ENCODE data around the gene HAND1.

The HAND1 gene

DNA sequence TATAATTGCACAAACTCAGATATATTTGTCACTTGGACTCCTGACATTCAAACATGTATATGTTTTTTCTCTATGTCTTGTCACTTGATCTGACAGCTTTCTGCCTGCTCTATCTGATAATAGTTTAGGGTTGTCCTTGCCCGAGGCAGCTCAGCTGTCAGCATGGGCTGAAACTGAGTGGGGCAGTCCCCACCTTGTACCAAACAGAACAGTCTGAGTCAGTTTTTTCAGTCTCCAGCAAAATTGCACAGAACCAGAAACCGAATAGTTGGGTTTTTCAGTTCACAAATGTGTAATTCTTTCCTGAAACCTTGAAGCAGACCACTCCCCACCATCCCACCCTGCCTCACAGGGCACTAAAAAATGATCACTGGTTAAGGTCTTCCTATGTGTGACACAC, 9.5 kb upstream of the HAND1 start:
- H3K4me1 ChIP-seq (ENCODE audit: control insufficient read depth, insufficient read depth, low read length), result peaks cover 2% of the 10 kb centered on the region; the same call in 1 of the 2 replicates
- peaks cover 51% of the 10 kb centered on the region for H3K27me3 ChIP-seq (ENCODE audit: control insufficient read depth, insufficient read depth, low read length)
- no peaks in the 10 kb centered on the region for H3K36me3 ChIP-seq (ENCODE audit: control insufficient read depth, insufficient read depth, low read length)
- H3K9me3 ChIP-seq (ENCODE audit: control insufficient read depth, insufficient read depth, low read length), result no peaks in the 10 kb centered on the region
- no peak overlapping the region for H3K27ac ChIP-seq (ENCODE audit: low read length)
- DNase-seq (ENCODE audit: low read depth, low spot score), result no peak
- no CpG with 5 or more reads among the region's 2 CpGs for WGBS (ENCODE audit: insufficient coverage, insufficient read length)
- no peak overlapping the region for H3K4me3 ChIP-seq (ENCODE audit: low read length)

DNA sequence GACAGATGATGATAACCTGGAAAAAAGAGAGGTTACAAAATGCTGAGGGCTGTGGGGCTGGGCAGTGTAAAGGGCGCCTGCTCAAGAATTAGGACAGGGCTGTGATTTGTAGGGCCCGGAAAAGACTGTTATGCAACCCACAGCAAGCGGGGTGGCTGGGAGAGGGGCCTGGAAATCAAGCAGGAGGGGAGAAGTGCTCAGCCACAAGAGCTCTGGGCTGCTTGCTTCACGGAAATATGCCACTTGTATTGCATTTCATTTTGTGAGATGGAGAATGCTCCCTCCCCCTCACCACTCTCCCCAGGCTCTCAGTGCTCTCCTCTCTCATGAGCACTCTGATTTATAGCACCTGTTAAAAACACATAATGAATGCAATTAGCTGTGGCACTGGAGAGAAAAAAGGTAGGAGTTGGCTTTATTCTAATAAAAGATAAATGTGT, 8.4 kb upstream of the HAND1 start:
- Histone ChIP-seq H3K4me1 (ENCODE audit: control insufficient read depth, insufficient read depth, low read length) (peaks cover 3% of the 10 kb centered on the region), H3K9me3 (ENCODE audit: control insufficient read depth, insufficient read depth, low read length) (no peaks in the 10 kb centered on the region), H3K36me3 (ENCODE audit: control insufficient read depth, insufficient read depth, low read length) (no peaks in the 10 kb centered on the region), H3K27me3 (ENCODE audit: control insufficient read depth, insufficient read depth, low read length) (peaks cover 62% of the 10 kb centered on the region), H3K4me3 (ENCODE audit: low read length) (no peak overlapping the region), H3K27ac (ENCODE audit: low read length) (no peak overlapping the region)
- DNase-seq (ENCODE audit: low read depth, low spot score), result no peak
- no CpG with 5 or more reads among the region's 4 CpGs for WGBS (ENCODE audit: insufficient coverage, insufficient read length)

DNA sequence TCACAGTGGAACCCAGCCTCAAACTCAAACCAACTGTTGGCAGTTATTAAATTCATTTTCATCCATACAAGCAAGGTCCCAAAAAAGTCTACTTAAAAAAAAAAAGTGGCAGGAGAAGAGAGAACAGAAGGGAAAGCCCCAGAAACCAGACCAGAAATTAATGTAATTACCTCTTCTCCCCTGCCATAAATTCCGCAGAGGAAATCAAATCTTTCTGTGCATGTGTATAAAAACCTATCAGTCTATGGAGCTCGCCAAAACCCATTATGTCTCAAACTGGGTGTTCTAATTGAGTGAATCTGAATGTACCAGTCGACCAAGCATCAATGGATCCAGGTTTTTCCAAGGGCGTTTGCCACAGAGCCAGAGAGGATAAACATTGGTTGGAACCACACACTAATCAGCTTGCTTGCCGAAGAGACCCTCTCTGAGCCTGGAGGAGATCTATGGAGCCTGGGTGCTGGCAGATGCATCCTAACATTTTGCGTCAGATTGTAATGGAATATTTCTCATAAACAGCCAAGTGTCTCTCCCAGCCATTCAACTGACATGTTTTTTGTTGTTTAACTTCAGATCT, 7.9 kb upstream of the HAND1 start:
- no peak overlapping the region for H3K4me3 ChIP-seq (ENCODE audit: low read length)
- H3K4me1 ChIP-seq (ENCODE audit: control insufficient read depth, insufficient read depth, low read length), result peaks cover 3% of the 10 kb centered on the region
- H3K36me3 ChIP-seq (ENCODE audit: control insufficient read depth, insufficient read depth, low read length), result no peaks in the 10 kb centered on the region

DNA sequence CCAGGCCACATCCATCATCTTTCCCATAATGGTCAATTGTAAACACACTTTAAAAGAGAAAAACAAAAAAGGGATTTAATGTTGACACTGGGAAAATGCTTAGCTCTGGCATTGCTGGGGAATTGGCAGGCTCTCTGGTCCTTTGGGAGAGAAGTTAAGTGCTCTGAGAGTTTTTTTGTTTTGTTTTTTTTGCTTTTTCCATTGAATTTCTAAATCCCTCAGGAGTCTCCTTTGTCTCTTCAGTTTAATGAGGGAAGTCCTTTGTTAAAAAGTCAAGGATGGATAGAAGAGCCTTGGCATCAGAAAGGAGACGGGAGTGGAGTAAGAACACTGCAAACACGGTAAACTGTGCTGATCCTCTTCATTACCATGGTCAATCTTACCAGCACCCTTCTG, 7.1 kb upstream of the HAND1 start:
- no CpG with 5 or more reads among the region's 2 CpGs for WGBS (ENCODE audit: insufficient coverage, insufficient read length)
- H3K4me1 ChIP-seq (ENCODE audit: control insufficient read depth, insufficient read depth, low read length), result peaks cover 3% of the 10 kb centered on the region
- H3K9me3 ChIP-seq (ENCODE audit: control insufficient read depth, insufficient read depth, low read length), result no peaks in the 10 kb centered on the region
- H3K36me3 ChIP-seq (ENCODE audit: control insufficient read depth, insufficient read depth, low read length), result no peaks in the 10 kb centered on the region
- H3K4me3 ChIP-seq (ENCODE audit: low read length), result no peak overlapping the region
- no peak overlapping the region for H3K27ac ChIP-seq (ENCODE audit: low read length)
- no peak for DNase-seq (ENCODE audit: low read depth, low spot score)
- peaks cover 76% of the 10 kb centered on the region for H3K27me3 ChIP-seq (ENCODE audit: control insufficient read depth, insufficient read depth, low read length)

More for the DNA sequence above, 7.9 kb upstream of the HAND1 start:
- Histone ChIP-seq H3K27ac (ENCODE audit: low read length) (no peak overlapping the region), H3K9me3 (ENCODE audit: control insufficient read depth, insufficient read depth, low read length) (no peaks in the 10 kb centered on the region), H3K27me3 (ENCODE audit: control insufficient read depth, insufficient read depth, low read length) (peaks cover 67% of the 10 kb centered on the region)
- WGBS (ENCODE audit: insufficient coverage, insufficient read length), result no CpG with 5 or more reads among the region's 6 CpGs
- no peak for DNase-seq (ENCODE audit: low read depth, low spot score)

DNA sequence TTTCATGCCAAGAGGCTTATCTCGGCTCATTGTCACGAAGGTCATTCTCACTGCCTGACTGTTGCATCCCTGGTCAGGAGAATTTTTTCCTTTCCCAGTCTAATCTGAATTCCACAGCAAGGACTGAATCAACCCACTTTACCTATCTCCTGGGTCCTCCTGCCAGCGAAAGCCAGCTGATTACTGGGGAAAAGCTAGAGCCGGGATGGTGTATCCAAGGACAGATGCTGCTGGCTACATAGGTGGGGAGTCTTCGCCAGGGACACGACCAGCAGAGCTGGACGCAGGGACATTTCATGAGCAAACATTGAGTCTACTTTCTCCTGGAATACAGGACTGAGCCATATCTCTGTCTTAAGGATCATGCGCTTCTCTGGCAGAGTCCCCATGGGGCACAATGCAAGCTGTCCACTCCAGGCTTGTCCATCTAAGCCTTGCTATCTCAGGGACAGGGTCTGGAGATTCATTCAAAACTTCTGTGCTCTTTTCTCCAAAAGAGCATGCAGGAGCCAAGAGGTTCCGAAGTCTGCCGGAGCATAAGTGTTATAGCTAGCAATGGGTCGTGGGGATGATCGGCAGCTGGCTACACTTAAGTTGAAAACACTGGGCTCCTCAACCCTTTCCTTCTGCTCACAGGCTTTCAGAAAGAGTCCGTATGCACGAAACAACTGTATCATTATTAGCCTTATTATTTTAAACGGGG, 6.5 kb upstream of the HAND1 start:
- H3K27ac ChIP-seq (ENCODE audit: low read length), result no peak overlapping the region
- WGBS (ENCODE audit: insufficient coverage, insufficient read length), result no CpG with 5 or more reads among the region's 15 CpGs
- no peaks in the 10 kb centered on the region for H3K9me3 ChIP-seq (ENCODE audit: control insufficient read depth, insufficient read depth, low read length)
- H3K4me3 ChIP-seq (ENCODE audit: low read length), result no peak overlapping the region
- peaks cover 81% of the 10 kb centered on the region for H3K27me3 ChIP-seq (ENCODE audit: control insufficient read depth, insufficient read depth, low read length)
- H3K4me1 ChIP-seq (ENCODE audit: control insufficient read depth, insufficient read depth, low read length), result peaks cover 3% of the 10 kb centered on the region
- no peaks in the 10 kb centered on the region for H3K36me3 ChIP-seq (ENCODE audit: control insufficient read depth, insufficient read depth, low read length)
- DNase-seq (ENCODE audit: low read depth, low spot score), result no peak

DNA sequence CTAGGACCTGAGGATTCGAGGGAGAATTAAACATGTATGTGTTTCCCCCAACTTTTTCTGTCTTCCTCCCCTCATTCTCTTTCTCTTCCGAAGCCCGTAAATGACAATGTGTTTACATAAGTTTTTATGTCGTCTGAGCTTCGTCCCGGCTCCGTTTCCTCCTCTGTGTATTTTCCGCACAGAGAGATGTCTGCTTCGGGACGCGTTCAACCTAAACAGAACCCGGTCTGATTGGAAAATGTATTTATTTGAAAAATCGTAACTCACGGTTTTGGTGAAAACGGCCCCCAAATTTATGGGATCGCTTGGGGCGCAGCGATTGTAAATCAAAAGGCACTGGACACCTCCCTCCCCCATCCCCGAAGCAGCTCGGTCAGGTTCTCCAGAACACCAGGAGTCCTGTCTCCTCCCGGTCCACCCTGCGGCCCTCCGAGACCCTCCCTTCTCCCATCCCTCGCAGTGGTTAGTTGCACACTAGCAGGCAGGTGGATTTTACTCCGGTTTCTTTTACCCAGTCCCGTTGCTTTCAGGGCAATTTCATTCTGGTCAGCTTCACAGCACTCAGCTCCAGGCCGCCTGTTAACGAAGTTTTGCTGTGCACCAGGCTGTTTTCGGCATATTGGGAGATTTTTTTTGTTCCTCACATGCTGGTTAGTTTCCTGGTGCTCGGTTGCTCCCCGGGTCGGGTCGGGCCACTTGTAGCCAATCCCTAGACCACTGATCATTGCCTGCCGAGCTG, 5.8 kb upstream of the HAND1 start:
- no peak overlapping the region for H3K4me3 ChIP-seq (ENCODE audit: low read length)
- peaks cover 89% of the 10 kb centered on the region for H3K27me3 ChIP-seq (ENCODE audit: control insufficient read depth, insufficient read depth, low read length)
- DNase-seq (ENCODE audit: low read depth, low spot score), result no peak
- H3K9me3 ChIP-seq (ENCODE audit: control insufficient read depth, insufficient read depth, low read length), result no peaks in the 10 kb centered on the region
- no CpG with 5 or more reads among the region's 34 CpGs for WGBS (ENCODE audit: insufficient coverage, insufficient read length)
- H3K36me3 ChIP-seq (ENCODE audit: control insufficient read depth, insufficient read depth, low read length), result no peaks in the 10 kb centered on the region
- peaks cover 8% of the 10 kb centered on the region for H3K4me1 ChIP-seq (ENCODE audit: control insufficient read depth, insufficient read depth, low read length)
- H3K27ac ChIP-seq (ENCODE audit: low read length), result no peak overlapping the region

DNA sequence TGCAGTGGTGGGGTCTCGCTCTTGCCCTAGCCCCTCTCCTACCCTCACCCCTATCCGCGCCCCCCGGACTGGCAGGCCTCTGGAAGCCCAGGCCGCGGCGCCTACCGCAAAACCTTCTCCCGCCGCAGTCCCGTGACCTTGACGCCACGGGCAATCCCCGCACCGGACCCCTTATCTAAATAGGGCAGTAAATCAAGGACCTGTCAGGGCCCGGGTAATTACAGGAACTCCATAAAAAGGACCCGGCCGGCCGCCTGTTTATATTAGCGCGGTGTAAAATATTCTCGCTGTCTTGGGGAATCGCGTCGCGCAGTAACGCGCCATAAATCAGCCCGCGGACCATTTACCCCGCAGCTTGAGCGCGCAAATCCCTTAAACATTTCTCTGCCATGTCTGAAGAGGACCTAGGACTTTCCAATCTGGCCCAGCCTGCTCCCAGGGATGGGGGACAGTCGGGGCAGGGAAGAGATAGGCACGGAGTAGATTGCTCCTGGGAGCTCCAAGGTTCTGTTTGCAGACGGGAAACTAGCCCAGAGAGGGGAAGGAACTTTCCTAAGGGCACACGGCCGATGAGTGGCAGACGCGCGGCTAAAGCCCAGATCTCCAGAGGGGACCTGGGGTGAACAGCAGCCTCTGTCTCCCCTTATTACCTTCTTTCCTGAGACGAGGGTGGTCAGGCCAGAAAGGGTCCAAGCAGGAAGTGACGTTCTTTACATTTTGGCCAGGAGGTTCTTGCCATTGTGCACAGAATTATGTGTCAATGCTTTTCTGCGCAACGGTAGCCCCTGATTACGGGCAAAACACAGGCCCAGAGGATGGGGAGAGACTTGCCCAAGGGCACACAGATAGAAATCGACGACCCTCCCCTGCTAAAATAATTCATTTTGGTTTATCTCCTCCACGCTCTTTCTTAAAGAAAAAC, 4.8 kb upstream of the HAND1 start:
- no peaks in the 10 kb centered on the region for H3K9me3 ChIP-seq (ENCODE audit: control insufficient read depth, insufficient read depth, low read length)
- H3K36me3 ChIP-seq (ENCODE audit: control insufficient read depth, insufficient read depth, low read length), result no peaks in the 10 kb centered on the region
- no peak for DNase-seq (ENCODE audit: low read depth, low spot score)
- peaks cover 94% of the 10 kb centered on the region for H3K27me3 ChIP-seq (ENCODE audit: control insufficient read depth, insufficient read depth, low read length)
- peaks cover 9% of the 10 kb centered on the region for H3K4me1 ChIP-seq (ENCODE audit: control insufficient read depth, insufficient read depth, low read length)
- H3K4me3 ChIP-seq (ENCODE audit: low read length), result no peak overlapping the region
- no peak overlapping the region for H3K27ac ChIP-seq (ENCODE audit: low read length)
- no CpG with 5 or more reads among the region's 49 CpGs for WGBS (ENCODE audit: insufficient coverage, insufficient read length)

DNA sequence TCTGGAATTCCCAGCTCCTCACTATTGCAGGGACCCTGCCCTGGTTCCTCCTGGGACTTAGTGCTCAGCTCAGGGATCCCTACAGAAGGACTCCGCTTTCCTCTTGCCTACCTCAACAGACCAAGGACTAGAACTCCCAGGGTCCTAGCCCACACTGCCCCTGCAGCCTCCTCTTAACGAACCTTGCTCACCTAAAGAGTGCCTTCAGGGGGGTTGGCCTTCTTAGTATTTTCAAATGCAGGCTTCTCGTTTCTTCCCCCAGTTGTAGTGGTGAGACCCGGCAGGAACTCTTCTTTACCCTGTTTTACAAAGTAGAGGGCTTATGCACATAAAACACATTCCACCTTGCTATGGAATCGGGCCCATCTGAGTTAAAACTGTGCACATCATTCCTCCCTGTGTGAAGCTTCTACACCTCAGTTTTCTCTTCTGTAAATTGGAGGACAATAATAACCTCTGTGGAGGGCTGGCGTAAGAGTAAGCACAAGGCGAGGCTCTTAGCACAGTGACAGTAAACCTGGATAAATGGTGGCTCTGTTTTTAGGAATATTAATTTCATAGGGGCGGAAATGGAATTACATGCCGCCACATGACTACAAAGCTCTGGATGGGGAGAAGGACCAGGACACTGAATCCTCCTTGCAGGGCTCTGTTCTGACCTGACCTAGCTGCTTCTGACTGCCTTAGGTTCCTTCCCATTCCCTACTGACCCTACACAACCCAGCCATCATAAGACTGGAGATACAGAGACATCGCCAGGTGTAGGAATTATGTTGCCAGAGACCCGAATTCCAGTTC, 3.8 kb upstream of the HAND1 start:
- no CpG with 5 or more reads among the region's 11 CpGs for WGBS (ENCODE audit: insufficient coverage, insufficient read length)
- peaks cover 11% of the 10 kb centered on the region for H3K4me1 ChIP-seq (ENCODE audit: control insufficient read depth, insufficient read depth, low read length)
- no peak overlapping the region for H3K4me3 ChIP-seq (ENCODE audit: low read length)

DNA sequence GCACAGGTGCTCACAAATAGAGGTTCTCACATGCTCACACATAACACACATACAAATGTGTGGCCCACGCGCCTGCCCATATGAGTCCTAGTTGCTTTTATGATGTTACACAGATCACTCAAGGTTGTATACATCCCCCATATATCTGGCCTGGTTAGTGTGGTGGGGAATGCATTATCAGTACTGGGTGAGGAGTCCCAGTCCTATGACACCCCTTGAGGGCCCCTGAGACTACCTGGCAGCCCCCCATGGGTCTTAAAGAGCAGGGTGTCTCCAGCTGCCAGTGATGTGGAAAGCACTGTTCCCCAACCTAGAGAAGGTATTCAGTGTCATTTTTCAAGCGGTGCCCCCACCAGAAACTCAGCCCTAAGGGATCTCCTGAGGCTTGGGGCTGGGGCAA, 2.8 kb upstream of the HAND1 start:
- Histone ChIP-seq H3K4me3 (ENCODE audit: low read length) (no peak overlapping the region), H3K27me3 (ENCODE audit: control insufficient read depth, insufficient read depth, low read length) (peaks cover 98% of the 10 kb centered on the region), H3K4me1 (ENCODE audit: control insufficient read depth, insufficient read depth, low read length) (peaks cover 11% of the 10 kb centered on the region), H3K36me3 (ENCODE audit: control insufficient read depth, insufficient read depth, low read length) (no peaks in the 10 kb centered on the region), H3K27ac (ENCODE audit: low read length) (no peak overlapping the region), H3K9me3 (ENCODE audit: control insufficient read depth, insufficient read depth, low read length) (no peaks in the 10 kb centered on the region)
- WGBS (ENCODE audit: insufficient coverage, insufficient read length), result no CpG with 5 or more reads among the region's 3 CpGs
- DNase-seq (ENCODE audit: low read depth, low spot score), result no peak

More for the DNA sequence above, 3.8 kb upstream of the HAND1 start:
- no peaks in the 10 kb centered on the region for H3K36me3 ChIP-seq (ENCODE audit: control insufficient read depth, insufficient read depth, low read length)
- no peak overlapping the region for H3K27ac ChIP-seq (ENCODE audit: low read length)
- no peaks in the 10 kb centered on the region for H3K9me3 ChIP-seq (ENCODE audit: control insufficient read depth, insufficient read depth, low read length)
- peaks cover 97% of the 10 kb centered on the region for H3K27me3 ChIP-seq (ENCODE audit: control insufficient read depth, insufficient read depth, low read length)
- DNase-seq (ENCODE audit: low read depth, low spot score), result no peak
